ENCODE measurements around the gene PDPR.
"Not testable (repeated sequence)": the region's sequence is repeated elsewhere in the genome, so short reads cannot be mapped to it uniquely, and the experiment has no call there.

PDPR gene

GRCh38 chr16:70161350-70161749 lies 47.2 kb downstream of the PDPR start:
- H3K27ac Mint-ChIP-seq = no peak overlapping the region
- H3K4me1 Mint-ChIP-seq (ENCODE audit: low read depth) = peaks cover 5% of the 10 kb centered on the region
- H3K36me3 Mint-ChIP-seq (ENCODE audit: low read depth) = no peaks in the 10 kb centered on the region
- no peak overlapping the region for H3K4me3 Mint-ChIP-seq
- no peaks in the 10 kb centered on the region for H3K9me3 Mint-ChIP-seq
- intact Hi-C loops (cut with micrococcal nuclease) = loop anchor here (10.0 kb wide), 1 partner anchor 103 kb away; no protein-coding TSS in a partner anchor
- peaks cover 3% of the 10 kb centered on the region for H3K27me3 Mint-ChIP-seq

- H3K4me3 Mint-ChIP-seq = no peak overlapping the region
- H3K9me3 Mint-ChIP-seq = no peaks in the 10 kb centered on the region
- H3K4me1 Mint-ChIP-seq (ENCODE audit: low read depth) = peaks cover 5% of the 10 kb centered on the region
- no peak overlapping the region for H3K27ac Mint-ChIP-seq
- H3K27me3 Mint-ChIP-seq = peaks cover 3% of the 10 kb centered on the region
- intact Hi-C loops (cut with micrococcal nuclease) = loop anchor here (10.0 kb wide), 1 partner anchor 103 kb away; no protein-coding TSS in a partner anchor
- no peaks in the 10 kb centered on the region for H3K36me3 Mint-ChIP-seq (ENCODE audit: low read depth)
Observed at GRCh38 chr16:70162041-70162451, 47.9 kb downstream of the PDPR start.

GRCh38 chr16:70163596-70163995 lies 49.5 kb downstream of the PDPR start:
- Mint-ChIP-seq H3K9me3 (no peaks in the 10 kb centered on the region), H3K4me3 (no peak overlapping the region), H3K4me1 (ENCODE audit: low read depth) (peaks cover 5% of the 10 kb centered on the region), H3K27ac (no peak overlapping the region), H3K36me3 (ENCODE audit: low read depth) (no peaks in the 10 kb centered on the region), H3K27me3 (peaks cover 3% of the 10 kb centered on the region)
- intact Hi-C loops (cut with micrococcal nuclease) = loop anchor here (10.0 kb wide), 1 partner anchor 101 kb away; no protein-coding TSS in a partner anchor

- H3K27me3 Mint-ChIP-seq; H3K9me3 Mint-ChIP-seq; H3K27ac Mint-ChIP-seq; H3K4me3 Mint-ChIP-seq; H3K4me1 Mint-ChIP-seq (ENCODE audit: low read depth); H3K36me3 Mint-ChIP-seq (ENCODE audit: low read depth): not testable (repeated sequence)
- intact Hi-C loops (cut with micrococcal nuclease) = loop anchor here (10.0 kb wide), 1 partner anchor 98 kb away; no protein-coding TSS in a partner anchor
Observed at GRCh38 chr16:70166688-70167087, 52.6 kb downstream of the PDPR start.

- H3K36me3 Mint-ChIP-seq (ENCODE audit: low read depth); H3K4me1 Mint-ChIP-seq (ENCODE audit: low read depth); intact Hi-C loops (cut with micrococcal nuclease); H3K4me3 Mint-ChIP-seq; H3K27ac Mint-ChIP-seq; H3K9me3 Mint-ChIP-seq; H3K27me3 Mint-ChIP-seq: not testable (repeated sequence)
Observed at GRCh38 chr16:70173212-70173837, 59.2 kb downstream of the PDPR start, which contains the start of gene CLEC18C. TSS of gene CLEC18C (plus strand) at chr16:70173787. CDS start at chr16:70174279, 492 bp downstream.

GRCh38 chr16:70173916-70174315 lies 59.8 kb downstream of the PDPR start:
- H3K4me1 Mint-ChIP-seq (ENCODE audit: low read depth); H3K27me3 Mint-ChIP-seq; H3K9me3 Mint-ChIP-seq; H3K27ac Mint-ChIP-seq; intact Hi-C loops (cut with micrococcal nuclease); H3K36me3 Mint-ChIP-seq (ENCODE audit: low read depth); H3K4me3 Mint-ChIP-seq: not testable (repeated sequence)

- intact Hi-C loops (cut with micrococcal nuclease) = not testable (repeated sequence)
Observed at GRCh38 chr16:70174387-70174932, 60.3 kb downstream of the PDPR start.

GRCh38 chr16:70187858-70188607 lies 73.9 kb downstream of the PDPR start:
- H3K9me3 Mint-ChIP-seq; H3K27me3 Mint-ChIP-seq; H3K36me3 Mint-ChIP-seq (ENCODE audit: low read depth); intact Hi-C loops (cut with micrococcal nuclease); H3K27ac Mint-ChIP-seq; H3K4me1 Mint-ChIP-seq (ENCODE audit: low read depth): not testable (repeated sequence)
- H3K4me3 Mint-ChIP-seq = peak overlapping the region; percentile 9

More at GRCh38 chr16:70174387-70174932, 60.3 kb downstream of the PDPR start:
- not testable (repeated sequence) for H3K4me3 Mint-ChIP-seq; H3K27ac Mint-ChIP-seq; H3K36me3 Mint-ChIP-seq (ENCODE audit: low read depth); H3K27me3 Mint-ChIP-seq; H3K9me3 Mint-ChIP-seq; H3K4me1 Mint-ChIP-seq (ENCODE audit: low read depth)

- H3K4me1 Mint-ChIP-seq (ENCODE audit: low read depth); H3K27me3 Mint-ChIP-seq; H3K4me3 Mint-ChIP-seq; H3K27ac Mint-ChIP-seq; intact Hi-C loops (cut with micrococcal nuclease); H3K36me3 Mint-ChIP-seq (ENCODE audit: low read depth); H3K9me3 Mint-ChIP-seq: not testable (repeated sequence)
Observed at GRCh38 chr16:70188608-70188915, 74.4 kb downstream of the PDPR start.

GRCh38 chr16:70190574-70190973 lies 76.4 kb downstream of the PDPR start:
- H3K27ac Mint-ChIP-seq; H3K27me3 Mint-ChIP-seq; H3K4me1 Mint-ChIP-seq (ENCODE audit: low read depth); H3K4me3 Mint-ChIP-seq; H3K36me3 Mint-ChIP-seq (ENCODE audit: low read depth); H3K9me3 Mint-ChIP-seq; intact Hi-C loops (cut with micrococcal nuclease): not testable (repeated sequence)

GRCh38 chr16:70196683-70197300 lies 82.7 kb downstream of the PDPR start:
- H3K4me1 Mint-ChIP-seq (ENCODE audit: low read depth); H3K27ac Mint-ChIP-seq; intact Hi-C loops (cut with micrococcal nuclease); H3K4me3 Mint-ChIP-seq; H3K36me3 Mint-ChIP-seq (ENCODE audit: low read depth); H3K9me3 Mint-ChIP-seq: not testable (repeated sequence)
- H3K27me3 Mint-ChIP-seq = peaks cover 12% of the 10 kb centered on the region

- H3K4me3 Mint-ChIP-seq; H3K9me3 Mint-ChIP-seq; H3K27ac Mint-ChIP-seq; intact Hi-C loops (cut with micrococcal nuclease); H3K4me1 Mint-ChIP-seq (ENCODE audit: low read depth); H3K36me3 Mint-ChIP-seq (ENCODE audit: low read depth): not testable (repeated sequence)
- H3K27me3 Mint-ChIP-seq = peaks cover 12% of the 10 kb centered on the region
Observed at GRCh38 chr16:70197611-70198010, 83.5 kb downstream of the PDPR start.

- intact Hi-C loops (cut with micrococcal nuclease); H3K4me3 Mint-ChIP-seq; H3K36me3 Mint-ChIP-seq (ENCODE audit: low read depth); H3K27ac Mint-ChIP-seq; H3K9me3 Mint-ChIP-seq; H3K4me1 Mint-ChIP-seq (ENCODE audit: low read depth): not testable (repeated sequence)
- peaks cover 12% of the 10 kb centered on the region for H3K27me3 Mint-ChIP-seq
Observed at GRCh38 chr16:70198230-70198629, 84.1 kb downstream of the PDPR start.

GRCh38 chr16:70198666-70199065 lies 84.5 kb downstream of the PDPR start:
- H3K27me3 Mint-ChIP-seq = peaks cover 12% of the 10 kb centered on the region
- H3K36me3 Mint-ChIP-seq (ENCODE audit: low read depth); H3K4me1 Mint-ChIP-seq (ENCODE audit: low read depth); H3K27ac Mint-ChIP-seq; H3K4me3 Mint-ChIP-seq; intact Hi-C loops (cut with micrococcal nuclease); H3K9me3 Mint-ChIP-seq: not testable (repeated sequence)
